Endometrium (tissue), 2 donors: ENCODE measurements around the gene IFNA6.

Experiments
- FAIRE-seq: peaks from 2 replicates; lab custom pipeline; 2012; peaks lifted over from hg19 to GRCh38; lab: Jason Lieb, UNC
- donor health status: control.
- donor health status: control.

The IFNA6 gene

GRCh38 chr9:21331676-21332402, 18.8 kb downstream of the IFNA6 start:
- FAIRE-seq: no peak

GRCh38 chr9:21326526-21327139, 24.1 kb downstream of the IFNA6 start:
- FAIRE-seq: peak; percentile 95

- no peak for FAIRE-seq
Observed at GRCh38 chr9:21324047-21324446, 26.6 kb downstream of the IFNA6 start.

- FAIRE-seq: no peak
Observed at GRCh38 chr9:21322911-21323461, 27.7 kb downstream of the IFNA6 start.

GRCh38 chr9:21320465-21320864, 30.2 kb downstream of the IFNA6 start:
- FAIRE-seq: no peak

DNA sequence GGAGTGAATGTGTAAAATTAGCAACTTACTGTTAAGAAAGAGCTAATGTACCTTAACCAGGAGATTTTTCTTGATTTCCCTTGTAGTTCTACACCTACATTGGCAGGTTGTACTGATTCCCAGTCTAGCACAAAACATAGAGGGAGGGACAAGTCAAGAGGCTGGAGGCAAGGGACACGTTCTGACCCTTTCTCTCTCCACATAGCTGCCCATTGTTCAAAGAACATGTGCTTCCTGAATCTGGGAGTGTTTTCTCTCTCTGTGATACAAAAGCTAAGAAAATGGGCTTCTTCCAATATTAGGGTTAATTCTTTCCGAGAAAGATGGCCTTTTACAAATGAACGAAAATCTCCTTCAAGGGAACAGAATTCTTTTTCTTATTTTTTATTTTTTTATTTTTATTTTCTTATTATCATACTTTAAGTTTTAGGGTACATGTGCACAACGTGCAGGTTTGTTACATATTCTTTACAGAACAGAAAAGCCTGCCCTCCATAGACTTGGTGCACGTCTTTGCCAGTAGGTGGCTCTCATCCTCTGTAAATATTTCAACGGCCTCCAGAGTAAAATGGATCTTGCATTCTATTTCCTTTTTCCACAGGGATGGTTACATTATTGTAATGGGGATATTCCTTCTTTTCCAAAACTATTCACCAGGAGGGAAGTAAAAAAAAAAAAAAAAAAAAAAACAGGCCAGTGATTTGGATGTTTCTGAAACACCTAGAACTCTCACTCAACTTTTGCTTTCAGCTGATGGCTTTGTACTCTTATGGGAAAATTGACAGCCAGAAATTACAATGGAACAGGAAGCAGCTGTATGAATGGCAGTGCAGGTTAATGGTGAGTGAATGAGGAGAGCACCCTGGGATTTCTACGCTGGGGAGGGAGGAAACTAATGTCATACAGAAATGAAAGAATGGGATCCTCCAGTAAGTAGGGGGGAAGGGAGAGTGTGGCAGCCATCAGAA, 32.4 kb downstream of the IFNA6 start:
- peak; percentile 89 for FAIRE-seq

- no peak for FAIRE-seq
Observed at GRCh38 chr9:21316860-21317259, 33.8 kb downstream of the IFNA6 start.

- no peak for FAIRE-seq
Observed at GRCh38 chr9:21316032-21316842, 34.5 kb downstream of the IFNA6 start.

DNA sequence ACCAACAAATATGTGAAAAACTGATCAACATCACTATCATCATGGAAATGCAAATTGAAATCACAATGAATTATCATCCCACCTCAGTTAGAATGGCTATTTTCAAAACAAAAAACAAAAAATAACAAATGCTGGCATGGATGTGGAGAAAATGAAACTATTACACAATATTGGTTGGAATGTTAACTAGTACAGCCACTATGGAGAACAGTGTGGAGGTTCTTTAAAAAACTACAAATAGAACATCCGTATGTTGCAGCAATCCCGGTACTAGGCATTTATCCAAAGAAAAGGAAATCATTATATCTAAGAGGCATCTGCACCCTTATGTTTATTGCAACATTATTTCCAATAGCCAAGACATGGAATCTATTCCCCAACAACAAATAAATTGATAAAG, 36.5 kb downstream of the IFNA6 start:
- no peak for FAIRE-seq

DNA sequence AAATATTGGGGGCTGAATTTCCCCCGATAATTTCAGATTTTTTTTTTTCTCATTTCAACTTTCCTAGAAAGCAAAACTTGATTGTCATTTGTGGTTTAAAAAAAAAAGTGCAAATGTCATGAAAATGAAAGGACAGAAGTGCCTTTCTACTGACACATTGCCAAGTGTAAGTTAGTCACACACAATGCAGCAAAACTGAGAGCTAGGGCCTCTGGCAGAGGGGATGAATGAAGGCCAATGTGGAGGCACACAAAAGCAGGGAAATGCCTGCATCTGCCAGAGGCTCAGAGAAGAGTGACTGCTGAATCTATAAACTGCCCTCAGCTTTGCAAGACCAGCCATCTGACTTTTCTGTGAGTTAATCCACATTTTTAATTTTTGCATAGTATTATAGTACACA, 38.8 kb downstream of the IFNA6 start:
- no peak for FAIRE-seq

DNA sequence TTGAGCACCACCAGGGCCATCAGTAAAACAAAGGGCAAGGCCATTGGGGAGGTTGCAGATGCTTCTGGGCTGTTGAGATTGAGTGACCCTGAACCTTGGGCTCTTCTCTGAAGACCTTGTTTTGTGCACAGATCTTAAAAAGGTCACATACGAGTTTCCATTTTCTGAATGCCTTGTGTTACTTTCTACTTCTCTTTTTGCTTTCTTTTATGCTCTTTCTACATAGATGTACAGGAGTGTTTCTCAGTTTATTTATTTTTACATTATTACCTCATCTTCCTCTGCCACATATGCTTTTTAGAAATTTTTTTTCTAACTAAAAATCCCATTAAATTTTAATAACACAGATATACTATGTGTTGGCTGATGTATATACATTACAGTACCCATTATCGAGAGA, 45.5 kb downstream of the IFNA6 start, which contains the start of gene IFNA5:
IFNA5 (minus strand) TSS at position 101 of the 400 bp plus-strand sequence; CDS start at position 44, 57 bp downstream.
- FAIRE-seq: no peak
